ENCODE measurements around the gene RNF224.
"Not testable (repeated sequence)": the region's sequence is repeated elsewhere in the genome, so short reads cannot be mapped to it uniquely, and the experiment has no call there.

RNF224 gene

GRCh38 chr9:137241490-137242268 lies 14.4 kb downstream of the RNF224 start:
- FAIRE-seq: no peak

GRCh38 chr9:137242269-137243203 lies 15.2 kb downstream of the RNF224 start:
- no peak for FAIRE-seq

GRCh38 chr9:137243266-137243625 lies 15.9 kb downstream of the RNF224 start:
- FAIRE-seq: not testable (repeated sequence)

- no peak for FAIRE-seq
Measured at GRCh38 chr9:137243626-137244485, 16.6 kb downstream of the RNF224 start.

- FAIRE-seq: no peak
Measured at GRCh38 chr9:137244486-137245449, 17.5 kb downstream of the RNF224 start.

- FAIRE-seq: no peak
Measured at GRCh38 chr9:137245450-137246421, 18.4 kb downstream of the RNF224 start.

GRCh38 chr9:137247135-137247915 lies 20.0 kb downstream of the RNF224 start:
- no peak for FAIRE-seq

- FAIRE-seq: no peak
Measured at GRCh38 chr9:137247916-137248175, 20.5 kb downstream of the RNF224 start.

GRCh38 chr9:137250329-137251193 lies 23.3 kb downstream of the RNF224 start:
- no peak for FAIRE-seq

GRCh38 chr9:137251194-137251461 lies 23.8 kb downstream of the RNF224 start, which contains the start of gene STPG3:
Gene STPG3, plus strand, starts transcription at chr9:137251286. Its CDS starts 1 bp downstream, at chr9:137251287.
- no peak for FAIRE-seq

GRCh38 chr9:137251490-137252268 lies 24.4 kb downstream of the RNF224 start:
- no peak for FAIRE-seq

GRCh38 chr9:137252555-137253506 lies 25.5 kb downstream of the RNF224 start:
- no peak for FAIRE-seq

GRCh38 chr9:137253717-137254623 lies 26.7 kb downstream of the RNF224 start:
- FAIRE-seq: no peak

- FAIRE-seq: no peak
Measured at GRCh38 chr9:137254624-137255447, 27.5 kb downstream of the RNF224 start, which contains the start of gene NELFB. Gene NELFB, plus strand, starts transcription at chr9:137255327.

Data from A204.1 (cell line).